H9 (cell line): ENCODE measurements around the gene AEBP2. TPM values are rescaled to one million over a fixed set of nuclear protein-coding genes. Genes with fewer than 3 reads are reported as not detected.

Source experiments
- DNase-seq: peaks from one replicate; pipeline ENCODE4 v3.0.0-alpha.2; 2017
- H2AFZ ChIP-seq: one replicate; pipeline ENCODE4 v1.6.1; 2013; ENCODE audit warnings: mild to moderate bottlenecking, low read length, control low read depth, moderate library complexity
- H2AK5ac ChIP-seq: 2 replicates; pipeline ENCODE4 v1.6.1; 2013; ENCODE audit warnings: low read length, control low read depth, mixed read lengths; ENCODE audit not compliant: insufficient read length
- H2BK120ac ChIP-seq: one replicate; pipeline ENCODE4 v1.6.1; 2013; ENCODE audit warnings: low read depth, mild to moderate bottlenecking, low read length, control low read depth, inconsistent platforms; ENCODE audit not compliant: poor library complexity, severe bottlenecking
- H2BK12ac ChIP-seq: 2 replicates; pipeline ENCODE4 v1.6.1; 2013; ENCODE audit warnings: low read length, control low read depth, mixed read lengths, low read depth; ENCODE audit not compliant: insufficient read length
- H2BK15ac ChIP-seq: 2 replicates; pipeline ENCODE4 v1.6.1; 2013; ENCODE audit warnings: low read depth, low read length, control low read depth
- H2BK20ac ChIP-seq: one replicate; pipeline ENCODE4 v1.6.1; 2013; ENCODE audit warnings: low read depth, mild to moderate bottlenecking, low read length, control low read depth, inconsistent platforms; ENCODE audit not compliant: poor library complexity, severe bottlenecking
- H2BK5ac ChIP-seq: 2 replicates; pipeline ENCODE4 v1.6.1; 2013; ENCODE audit warnings: low read length, control low read depth, mixed read lengths; ENCODE audit not compliant: insufficient read length
- H3K14ac ChIP-seq: 2 replicates; pipeline ENCODE4 v1.6.1; 2013; ENCODE audit warnings: low read length, control low read depth; ENCODE audit not compliant: insufficient read depth
- H3K18ac ChIP-seq: 2 replicates; pipeline ENCODE4 v1.6.1; 2013; ENCODE audit warnings: low read depth, mild to moderate bottlenecking, mixed read lengths, low read length, control low read depth; ENCODE audit not compliant: insufficient read length
- H3K23ac ChIP-seq: 2 replicates; pipeline ENCODE4 v1.6.1; 2013; ENCODE audit warnings: low read length, control low read depth, mixed read lengths, low read depth; ENCODE audit not compliant: insufficient read length
- H3K23me2 ChIP-seq: 2 replicates; pipeline ENCODE4 v1.6.1; 2013; ENCODE audit warnings: low read depth, mild to moderate bottlenecking, mixed read lengths, low read length, control low read depth; ENCODE audit not compliant: insufficient read length, poor library complexity, severe bottlenecking
- H3K27ac ChIP-seq: 2 replicates; pipeline ENCODE4 v1.5.1; 2013; ENCODE audit warnings: low read length, control low read depth, mixed read lengths, low read depth; ENCODE audit not compliant: insufficient read length
- H3K27me3 ChIP-seq: 2 replicates; pipeline ENCODE4 v1.6.1; 2013; ENCODE audit warnings: low read length, control low read depth, inconsistent platforms; ENCODE audit not compliant: insufficient read depth
- H3K4ac ChIP-seq: 2 replicates; pipeline ENCODE4 v1.6.1; 2013; ENCODE audit warnings: low read depth, mild to moderate bottlenecking, control low read depth, inconsistent platforms, low read length, moderate library complexity
- H3K4me1 ChIP-seq: 2 replicates; pipeline ENCODE4 v1.6.1; 2013; ENCODE audit warnings: low read length, control low read depth, inconsistent platforms; ENCODE audit not compliant: insufficient read depth
- H3K4me2 ChIP-seq: 2 replicates; pipeline ENCODE4 v1.6.1; 2013; ENCODE audit warnings: low read length, control low read depth, mixed read lengths; ENCODE audit not compliant: insufficient read length, insufficient read depth
- H3K56ac ChIP-seq: 2 replicates; pipeline ENCODE4 v1.6.1; 2013; ENCODE audit warnings: low read depth, mild to moderate bottlenecking, mixed read lengths, low read length, control low read depth; ENCODE audit not compliant: insufficient read length
- H3K79me1 ChIP-seq: 2 replicates; pipeline ENCODE4 v1.6.1; 2013; ENCODE audit warnings: low read depth, mild to moderate bottlenecking, moderate library complexity, low read length, control low read depth, inconsistent platforms; ENCODE audit not compliant: insufficient read depth, poor library complexity, severe bottlenecking
- H3K79me2 ChIP-seq: 2 replicates; pipeline ENCODE4 v1.6.1; 2013; ENCODE audit warnings: low read length, control low read depth, inconsistent platforms; ENCODE audit not compliant: insufficient read depth
- H3K9ac ChIP-seq: 2 replicates; pipeline ENCODE4 v1.6.1; 2013; ENCODE audit warnings: low read length, control low read depth, mixed read lengths; ENCODE audit not compliant: insufficient read length; ENCODE audit errors: extremely low read depth
- H3K9me3 ChIP-seq: one replicate; pipeline ENCODE4 v1.6.1; 2013; ENCODE audit warnings: low read depth, low read length, inconsistent platforms; ENCODE audit not compliant: control insufficient read depth
- H3T11ph ChIP-seq: one replicate; pipeline ENCODE4 v1.6.1; 2013; ENCODE audit warnings: mild to moderate bottlenecking, low read length, control low read depth, inconsistent platforms
- H4K20me1 ChIP-seq: one replicate; pipeline ENCODE4 v1.6.1; 2013; ENCODE audit not compliant: control insufficient read depth, insufficient read length, insufficient read depth
- H4K5ac ChIP-seq: 2 replicates; pipeline ENCODE4 v1.6.1; 2013; ENCODE audit warnings: low read depth, mild to moderate bottlenecking, mixed read lengths, low read length, control low read depth; ENCODE audit not compliant: insufficient read length
- H4K8ac ChIP-seq: replicated peaks from 2 replicates; pipeline ENCODE4 v1.6.1; 2013; ENCODE audit warnings: low read length, control low read depth, mixed read lengths, low read depth; ENCODE audit not compliant: insufficient read length
- H4K91ac ChIP-seq: 2 replicates; pipeline ENCODE4 v1.6.1; 2013; ENCODE audit warnings: low read depth, mild to moderate bottlenecking, moderate library complexity, mixed read lengths, low read length, control low read depth; ENCODE audit not compliant: insufficient read length
- H3K27ac Mint-ChIP-seq, 3 experiments: 2 replicates in 2 of 3; 3 replicates in 1 of 3; pipeline ENCODE4 v1.8.0; 2020 to 2021; ENCODE audit warnings: mixed read lengths in 3 of 3, mild to moderate bottlenecking in 1 of 3, moderate library complexity in 1 of 3
- H3K27me3 Mint-ChIP-seq: 2 replicates; pipeline ENCODE4 v1.8.0; 2021; ENCODE audit warnings: low read depth, mild to moderate bottlenecking, moderate library complexity, mixed read lengths
- H3K36me3 Mint-ChIP-seq, 3 experiments: 2 replicates in 2 of 3; 3 replicates in 1 of 3; pipeline ENCODE4 v1.8.0; 2020 to 2021; ENCODE audit warnings: low read depth in 3 of 3, mixed read lengths in 3 of 3; ENCODE audit not compliant: insufficient read depth in 1 of 3
- H3K4me1 Mint-ChIP-seq, 2 experiments: 2 replicates each; pipeline ENCODE4 v1.8.0; 2020; ENCODE audit warnings: mixed read lengths in 2 of 2
- H3K4me3 Mint-ChIP-seq, 2 experiments: 2 replicates in 1 of 2; 3 replicates in 1 of 2; pipeline ENCODE4 v1.8.0; 2020 to 2021; ENCODE audit warnings: mild to moderate bottlenecking in 2 of 2, mixed read lengths in 2 of 2, moderate library complexity in 1 of 2
- H3K9me3 Mint-ChIP-seq, 2 experiments: 2 replicates in 1 of 2; 3 replicates in 1 of 2; pipeline ENCODE4 v1.8.0; 2020; ENCODE audit warnings: mild to moderate bottlenecking in 2 of 2, mixed read lengths in 2 of 2, moderate library complexity in 1 of 2
- WGBS: extraction: QIAGEN DNeasy Blood & Tissue Kit; methylation state at CpG from one replicate; pipeline ENCODE4 v1.1.7; 2013; ENCODE audit warnings: missing lambda C conversion rate, low lambda C conversion rate, mixed read lengths; ENCODE audit not compliant: insufficient read length; ENCODE audit errors: extremely low coverage; 5-methylcytosine and 5-hydroxymethylcytosine counted together
- total RNA-seq: library from RNA; stranded (reverse); gene quantifications from 2 replicates; pipeline ENCODE4 v1.2.1, GENCODE V29; 2021
- TF ChIP-seq, protein P1 (sequence below): fragments of 200-600 bp; sonication (generic); conservative IDR thresholded peaks from 3 replicates; pipeline ENCODE4 v1.8.0; 2021; ENCODE audit warnings: antibody characterized with exemption, mild to moderate bottlenecking

The AEBP2 gene
- total RNA-seq, 1 experiment from 2014 or later = 82.8 TPM

DNA sequence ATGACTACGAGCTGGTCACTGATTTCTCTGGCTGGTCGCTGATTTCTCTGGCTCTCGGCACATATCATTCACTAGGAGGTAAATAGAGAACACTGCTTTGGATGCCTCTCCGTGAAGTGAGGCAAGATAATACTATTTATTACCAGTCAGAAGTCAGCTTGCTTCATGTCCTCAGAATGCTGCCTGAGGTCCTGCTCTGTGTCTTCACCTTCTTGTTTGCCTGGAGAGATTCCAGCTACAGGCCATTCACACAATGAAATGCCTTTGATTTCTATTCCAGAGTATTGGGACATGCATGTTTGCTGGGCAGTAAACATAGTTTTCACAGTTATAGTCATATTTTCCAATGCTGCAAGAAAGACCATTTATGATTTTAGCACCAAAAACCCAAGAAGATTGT is 106.7 kb downstream of the AEBP2 start:
- Mint-ChIP-seq H3K36me3 (no peaks in the 10 kb centered on the region), H3K4me1 (peaks cover 11 to 13% of the 10 kb centered on the region in 2 experiments), H3K4me3 (no peak overlapping the region), H3K27me3 (no peaks in the 10 kb centered on the region), H3K27ac (no peak overlapping the region), H3K9me3 (no peaks in the 10 kb centered on the region)
- Histone ChIP-seq H3K9ac (no peak overlapping the region), H4K91ac (no peak overlapping the region), H2BK12ac (no peak overlapping the region), H3K14ac (no peak overlapping the region), H3K23ac (no peak overlapping the region), H2AK5ac (no peak overlapping the region), H3K23me2 (no peaks in the 10 kb centered on the region), H2AFZ (no peak overlapping the region), H4K8ac (no peak overlapping the region), H3K56ac (no peak overlapping the region), H4K20me1 (no peaks in the 10 kb centered on the region), H3K4ac (no peak overlapping the region), H3K79me2 (no peaks in the 10 kb centered on the region), H3K4me1 (no peaks in the 10 kb centered on the region), H3K4me2 (no peak overlapping the region), H3K27ac (no peak overlapping the region), H3T11ph (no peak overlapping the region), H2BK5ac (no peak overlapping the region), H2BK20ac (no peak overlapping the region), H3K18ac (no peak overlapping the region), H2BK120ac (no peak overlapping the region), H4K5ac (no peak overlapping the region), H2BK15ac (no peak overlapping the region), H3K27me3 (no peaks in the 10 kb centered on the region), H3K79me1 (no peaks in the 10 kb centered on the region), H3K9me3 (no peaks in the 10 kb centered on the region)
- TF ChIP-seq, protein P1, sequence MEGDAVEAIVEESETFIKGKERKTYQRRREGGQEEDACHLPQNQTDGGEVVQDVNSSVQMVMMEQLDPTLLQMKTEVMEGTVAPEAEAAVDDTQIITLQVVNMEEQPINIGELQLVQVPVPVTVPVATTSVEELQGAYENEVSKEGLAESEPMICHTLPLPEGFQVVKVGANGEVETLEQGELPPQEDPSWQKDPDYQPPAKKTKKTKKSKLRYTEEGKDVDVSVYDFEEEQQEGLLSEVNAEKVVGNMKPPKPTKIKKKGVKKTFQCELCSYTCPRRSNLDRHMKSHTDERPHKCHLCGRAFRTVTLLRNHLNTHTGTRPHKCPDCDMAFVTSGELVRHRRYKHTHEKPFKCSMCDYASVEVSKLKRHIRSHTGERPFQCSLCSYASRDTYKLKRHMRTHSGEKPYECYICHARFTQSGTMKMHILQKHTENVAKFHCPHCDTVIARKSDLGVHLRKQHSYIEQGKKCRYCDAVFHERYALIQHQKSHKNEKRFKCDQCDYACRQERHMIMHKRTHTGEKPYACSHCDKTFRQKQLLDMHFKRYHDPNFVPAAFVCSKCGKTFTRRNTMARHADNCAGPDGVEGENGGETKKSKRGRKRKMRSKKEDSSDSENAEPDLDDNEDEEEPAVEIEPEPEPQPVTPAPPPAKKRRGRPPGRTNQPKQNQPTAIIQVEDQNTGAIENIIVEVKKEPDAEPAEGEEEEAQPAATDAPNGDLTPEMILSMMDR = no peak
- no CpG with 5 or more reads among the region's 4 CpGs for WGBS
- DNase-seq = no peak
